ENCODE measurements around the gene TMEM145. TPM values are rescaled to one million over a fixed set of nuclear protein-coding genes. Genes with fewer than 3 reads are reported as not detected.

Gene TMEM145
- total and polyA plus RNA-seq, 12 donors = 0.15 to 1.0 (median 0.49) TPM; not detected in 5

- TF ChIP-seq CTCF (IDR thresholded peaks at IDR 0.05) = peak in 1 of 9 donors; percentile 10
These were observed 44.9 kb upstream of the TMEM145 start for GRCh38 chr19:42268142-42268703.

GRCh38 chr19:42268704-42269477, 44.2 kb upstream of the TMEM145 start, which contains the start of gene CIC:
Gene CIC (plus strand): TSS chr19:42269252. CDS start chr19:42271784, 2,532 bp downstream.
- H3K27me3 ChIP-seq = no peaks in the 10 kb centered on the region
- peaks cover 0 to 26% (median 19%) of the 10 kb centered on the region in 9 donors for H3K36me3 ChIP-seq
- intact Hi-C loops (cut with DNase I) = loop anchor here in 5 of 10 donors (1.0 to 2.0 kb wide), 3 partner anchors 14 to 15 kb away; partner anchors contain the start of gene ERF (in 4 of the 5)
- no peaks in the 10 kb centered on the region for H3K9me3 ChIP-seq
- ATAC-seq (peak; percentile 84 to 93 (median 88)), DNase-seq (peak; percentile 99 to 100)
- 0 to 1% methylated on average over 51 to 52 of the region's 52 CpGs for WGBS, 2 donors
- TF ChIP-seq CTCF (IDR thresholded peaks at IDR 0.05) = no peak
- peak within 1 kb of the TSS; percentile 90 to 99 (median 98) for H3K27ac ChIP-seq
- H3K4me3 ChIP-seq = peak within 1 kb of the TSS; percentile 38 to 83 (median 66)
- H3K4me1 ChIP-seq = peaks cover 18 to 39% (median 29%) of the 10 kb centered on the region in 9 donors

More at GRCh38 chr19:42268142-42268703, 44.9 kb upstream of the TMEM145 start:
- Histone ChIP-seq H3K4me1 (peaks cover 18 to 39% (median 29%) of the 10 kb centered on the region in 9 donors), H3K36me3 (peaks cover 0 to 19% (median 12%) of the 10 kb centered on the region in 9 donors), H3K27me3 (no peaks in the 10 kb centered on the region), H3K27ac (peak overlapping the region; percentile 90 to 99 (median 97)), H3K4me3 (peak overlapping the region; percentile 13 to 83 (median 66)), H3K9me3 (no peaks in the 10 kb centered on the region)
- intact Hi-C loops (cut with DNase I) = loop anchor here in 4 of 10 donors (1.0 to 2.0 kb wide), 2 partner anchors 13 kb away; partner anchors contain the start of gene ERF (in 4 of the 4)
- ATAC-seq (peak; percentile 83 to 93 (median 87)), DNase-seq (peak; percentile 96 to 100)
- WGBS, 2 donors = 0% methylated on average over 44 to 46 of the region's 46 CpGs

GRCh38 chr19:42269478-42270345, 43.4 kb upstream of the TMEM145 start:
- peak overlapping the region; percentile 70 to 99 (median 87) for H3K27ac ChIP-seq
- H3K36me3 ChIP-seq = peaks cover 0 to 34% (median 27%) of the 10 kb centered on the region in 9 donors
- H3K9me3 ChIP-seq = no peaks in the 10 kb centered on the region
- no peak for TF ChIP-seq CTCF (IDR thresholded peaks at IDR 0.05)
- WGBS, 2 donors = 27 to 28% methylated on average over 9 to 10 of the region's 10 CpGs
- H3K4me1 ChIP-seq = peaks cover 18 to 41% (median 33%) of the 10 kb centered on the region in 9 donors
- ATAC-seq (no peak), DNase-seq (no peak)
- H3K27me3 ChIP-seq = no peaks in the 10 kb centered on the region
- intact Hi-C loops (cut with DNase I) = loop anchor here in 4 of 10 donors (1.0 to 2.0 kb wide), 2 partner anchors 15 kb away; partner anchors contain the start of gene ERF (in 3 of the 4)
- peak overlapping the region; percentile 38 to 66 (median 60) for H3K4me3 ChIP-seq
